GM19467 (cell line): ENCODE results near the gene KLF14.
"Not testable (repeated sequence)": the region's sequence is repeated elsewhere in the genome, so short reads cannot be mapped to it uniquely, and the experiment has no call there.

Experiments used
- ATAC-seq: cut with Tn5 transposase; IDR thresholded peaks from one replicate; pipeline ENCODE4 v1.9.1; 2021; ENCODE audit warnings: mild to moderate bottlenecking, moderate library complexity; ENCODE audit not compliant: unreplicated experiment

The KLF14 gene

DNA sequence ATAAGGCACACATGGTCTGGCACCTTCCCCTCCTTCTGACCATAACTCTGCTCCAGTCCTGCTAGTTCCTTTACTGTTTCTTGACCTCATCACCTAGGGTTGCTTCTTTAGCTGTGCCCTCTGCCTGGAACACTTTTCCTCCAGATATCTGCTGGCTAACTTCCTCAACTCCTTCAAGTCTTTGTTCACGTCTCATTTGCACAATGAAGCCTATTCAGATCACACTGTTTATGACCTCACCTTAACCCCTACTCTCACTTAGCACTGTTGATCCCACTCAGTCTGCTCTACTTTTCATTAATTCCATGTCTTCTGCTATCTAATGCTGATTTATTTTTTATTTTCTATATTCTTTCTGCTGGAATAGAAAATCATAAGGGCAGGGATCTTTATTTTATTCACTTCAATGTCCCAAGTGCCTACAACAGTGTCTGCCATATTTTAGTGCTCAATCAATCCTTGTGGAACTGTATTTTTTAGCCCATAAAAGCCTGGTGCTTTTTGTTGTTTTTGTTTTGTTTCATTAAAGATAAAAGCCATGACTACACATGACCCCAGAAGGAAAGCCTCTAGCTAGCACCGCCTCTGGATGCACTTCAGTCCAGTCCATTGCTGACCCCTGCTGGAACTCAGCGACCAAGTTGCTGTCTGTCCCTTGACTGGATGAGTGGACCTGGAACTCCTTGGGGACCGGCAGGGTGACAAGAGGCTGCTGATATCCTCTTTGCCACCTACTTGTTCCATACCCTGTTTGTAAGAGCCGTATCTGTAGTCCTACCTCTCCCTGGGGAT is 12.3 kb downstream of the KLF14 start:
- ATAC-seq, result no peak

DNA sequence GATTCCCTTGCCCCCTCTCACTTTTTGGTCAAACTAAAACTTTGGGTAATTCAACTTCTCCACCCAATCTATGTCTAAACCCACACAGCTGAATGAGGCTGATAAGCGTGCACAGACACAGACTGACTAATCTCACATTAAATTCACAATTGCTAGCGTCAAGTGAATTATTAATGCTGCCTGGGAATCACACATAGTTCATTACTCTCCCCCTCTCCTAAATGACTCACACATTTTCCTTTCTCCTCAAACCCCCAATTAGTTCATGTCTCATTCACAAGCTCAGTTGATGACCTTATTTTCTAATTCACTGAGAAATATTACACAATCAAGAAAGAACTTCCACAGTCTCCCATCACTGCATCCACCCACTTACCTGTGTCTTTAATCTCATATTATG is 14.5 kb downstream of the KLF14 start:
- no peak for ATAC-seq

DNA sequence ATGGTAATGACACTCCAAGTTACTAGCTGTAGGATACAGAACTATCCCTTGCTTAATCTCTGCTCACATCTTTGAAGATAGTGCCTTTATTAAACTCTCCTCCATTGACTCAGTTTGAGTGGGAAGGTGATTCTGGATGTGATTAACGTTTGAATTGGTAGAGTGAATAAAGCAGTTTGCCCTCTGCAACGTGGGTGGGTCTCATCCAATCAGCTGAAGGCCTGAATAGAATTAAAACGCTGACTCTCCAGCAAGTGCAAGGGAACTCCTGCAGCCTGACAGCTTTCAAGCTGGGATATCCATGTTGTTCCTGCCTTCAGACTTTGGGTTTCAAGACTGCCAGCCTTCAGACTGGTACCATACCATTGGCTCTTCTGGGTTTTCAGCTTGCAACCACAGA is 21.6 kb downstream of the KLF14 start:
- no peak for ATAC-seq

DNA sequence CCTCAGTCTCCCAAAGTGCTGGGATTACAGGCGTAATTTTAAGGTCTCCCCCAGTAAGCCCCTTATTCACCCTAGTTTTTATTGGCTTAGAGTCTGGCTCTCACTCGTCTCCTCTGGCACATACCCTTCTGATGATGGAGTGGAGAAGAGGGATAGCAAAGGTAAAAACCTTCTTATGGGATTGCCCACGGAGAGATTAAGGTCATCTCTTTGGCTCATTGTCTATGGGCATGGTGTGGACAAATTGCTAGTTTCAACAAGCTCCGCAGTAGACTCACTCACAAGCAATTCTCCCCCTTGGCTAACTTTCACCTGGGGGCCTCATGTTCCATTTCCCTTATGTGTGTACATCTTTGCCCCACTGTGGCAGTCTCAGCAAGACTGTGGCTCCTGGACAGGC is 25.2 kb downstream of the KLF14 start:
- no peak for ATAC-seq

DNA sequence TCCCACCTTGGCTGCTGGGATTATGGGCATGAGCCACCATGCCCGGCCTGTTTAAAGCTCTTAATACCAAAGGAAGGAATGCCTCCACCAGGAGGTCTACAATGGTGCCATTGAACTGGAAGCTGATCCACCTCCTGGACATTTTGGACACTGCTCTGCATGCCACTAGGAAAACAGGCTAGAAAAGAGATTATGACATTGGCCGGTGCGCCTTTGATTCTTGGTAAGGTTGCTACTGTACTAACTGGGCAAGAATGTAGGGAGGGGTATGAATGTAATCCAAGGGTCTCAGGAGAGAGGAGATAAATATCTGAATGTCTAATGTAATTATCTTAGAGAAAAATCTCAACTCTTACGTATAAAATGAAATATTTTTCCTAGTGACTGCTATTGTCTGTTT is 26.0 kb downstream of the KLF14 start:
- ATAC-seq, result no peak

DNA sequence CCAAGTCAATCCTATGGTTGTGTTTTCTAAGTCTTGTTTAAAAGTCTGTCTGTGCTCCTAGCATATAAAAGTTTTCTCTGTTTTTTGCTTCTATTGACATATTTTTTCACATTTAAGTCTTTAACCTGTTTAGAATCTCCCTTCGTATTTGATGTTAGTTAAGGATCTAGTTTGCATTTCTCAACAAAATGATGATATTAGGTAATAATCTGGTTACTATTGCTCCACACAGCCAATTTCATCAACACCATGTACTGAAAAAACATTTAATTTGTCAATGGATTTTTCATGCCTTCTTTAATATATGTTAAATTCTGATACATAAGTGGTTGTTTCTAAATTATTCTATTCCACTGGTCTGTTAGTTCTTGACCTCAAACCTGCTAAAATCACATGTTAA is 30.2 kb downstream of the KLF14 start:
- no peak for ATAC-seq

DNA sequence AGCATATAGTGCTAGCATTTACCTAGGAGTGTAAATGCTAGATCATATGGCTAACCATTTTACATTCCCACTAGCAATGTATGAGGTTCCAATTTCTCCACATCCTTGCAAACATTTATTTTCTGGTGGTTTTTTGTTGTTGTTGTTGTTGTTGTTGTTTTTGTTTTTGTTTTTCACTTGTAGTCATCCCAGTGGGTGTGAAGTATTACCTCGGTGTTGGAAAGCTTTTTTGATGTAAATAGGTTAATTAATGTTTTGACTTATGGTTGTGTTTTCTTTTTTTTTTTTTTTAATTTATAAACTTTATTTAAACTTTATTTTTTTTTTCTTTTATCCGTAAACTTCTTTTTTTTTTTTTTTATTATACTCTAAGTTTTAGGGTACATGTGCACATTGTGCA is 32.4 kb downstream of the KLF14 start:
- ATAC-seq, result no peak

DNA sequence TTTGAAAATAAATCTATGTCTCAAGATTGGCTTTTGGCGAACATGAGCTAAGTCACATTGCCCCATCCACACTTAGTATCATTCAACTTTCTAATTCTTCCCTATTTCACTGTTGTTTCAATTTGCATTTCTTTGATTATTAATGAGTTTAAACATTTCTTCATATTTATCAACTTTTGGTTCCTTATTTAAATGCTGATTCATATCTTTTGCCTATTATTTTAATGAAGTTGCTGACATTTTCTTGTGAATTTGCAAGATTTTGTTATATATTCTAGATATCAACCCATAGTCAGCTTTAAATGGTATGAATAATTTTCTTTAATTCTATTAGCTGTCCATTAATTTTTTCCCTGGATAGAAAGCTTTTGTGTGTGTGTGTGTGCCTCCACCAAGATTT is 33.2 kb downstream of the KLF14 start:
- no peak for ATAC-seq

DNA sequence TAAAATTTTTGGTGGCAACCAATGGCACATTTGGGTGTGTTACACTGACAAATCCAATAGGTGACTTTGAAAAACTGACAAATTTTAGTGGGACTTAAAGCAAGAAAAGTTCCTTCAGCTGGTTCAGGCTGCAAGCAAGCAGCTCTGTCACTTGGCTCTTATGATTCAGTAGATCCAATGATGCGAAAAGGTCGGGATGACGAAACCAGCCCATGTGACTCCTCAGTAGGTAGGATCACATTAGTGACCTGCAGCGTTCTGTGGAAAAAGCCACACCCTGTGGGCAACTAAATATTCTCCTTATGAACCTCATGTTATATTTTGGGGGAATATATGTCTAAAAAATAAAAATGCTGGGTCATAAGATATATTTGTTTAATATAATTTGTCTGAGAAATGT is 34.3 kb downstream of the KLF14 start:
- ATAC-seq, result no peak

DNA sequence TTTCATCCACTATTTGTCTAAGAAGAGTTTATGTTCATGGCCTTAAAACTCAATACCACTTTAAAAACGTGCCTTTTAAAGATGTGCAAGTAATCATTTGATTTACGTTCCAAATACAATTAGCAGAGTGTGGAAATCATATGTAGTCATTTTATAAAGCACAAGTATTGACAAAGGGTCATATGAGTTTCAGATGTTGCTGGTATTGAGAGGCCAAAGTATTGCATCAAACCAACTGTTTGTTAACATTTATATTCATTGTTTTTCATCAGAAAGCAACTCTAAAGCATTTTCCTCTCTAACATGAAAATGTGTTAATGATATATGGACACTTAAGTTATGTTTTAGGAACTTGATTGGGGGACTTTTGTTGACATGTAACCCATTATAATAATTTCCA is 36.2 kb downstream of the KLF14 start:
- no peak for ATAC-seq

DNA sequence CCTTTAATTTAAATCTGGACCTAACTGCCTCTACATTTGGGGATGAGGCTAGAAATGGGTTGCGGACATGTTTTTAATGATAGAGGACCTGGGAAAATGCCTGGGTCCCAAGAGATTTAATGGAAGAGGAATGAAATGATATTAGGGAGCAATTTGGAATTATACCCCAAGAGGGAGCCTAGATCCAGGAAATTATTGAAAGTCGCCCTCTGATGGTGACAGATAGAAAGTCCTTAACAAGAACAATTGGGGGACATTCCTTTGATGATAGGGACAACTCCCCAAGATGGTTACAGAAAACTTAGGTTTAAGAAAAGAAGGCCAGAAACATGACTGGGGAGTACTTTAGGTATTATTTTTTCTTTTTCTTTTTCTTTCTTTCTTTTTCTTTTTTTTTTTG is 38.2 kb downstream of the KLF14 start:
- no peak for ATAC-seq

DNA sequence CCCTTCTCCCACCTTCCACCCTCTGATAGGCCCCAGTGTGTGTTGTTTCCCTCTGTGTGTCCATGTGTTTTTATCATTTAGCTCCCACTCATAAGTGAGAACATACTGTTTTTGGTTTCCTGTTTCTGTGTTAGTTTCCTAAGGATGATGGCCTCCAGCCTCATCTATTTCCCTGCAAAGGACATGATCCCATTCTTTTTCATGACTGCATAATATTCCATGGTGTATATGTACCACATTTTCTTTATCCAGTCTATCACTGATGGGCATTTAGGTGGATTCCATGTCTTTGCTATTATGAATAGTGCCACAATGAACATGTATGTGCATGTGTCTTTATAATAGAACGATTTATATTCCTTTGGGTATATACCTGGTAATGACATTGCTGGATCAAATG is 41.6 kb downstream of the KLF14 start:
- not testable (repeated sequence) for ATAC-seq

DNA sequence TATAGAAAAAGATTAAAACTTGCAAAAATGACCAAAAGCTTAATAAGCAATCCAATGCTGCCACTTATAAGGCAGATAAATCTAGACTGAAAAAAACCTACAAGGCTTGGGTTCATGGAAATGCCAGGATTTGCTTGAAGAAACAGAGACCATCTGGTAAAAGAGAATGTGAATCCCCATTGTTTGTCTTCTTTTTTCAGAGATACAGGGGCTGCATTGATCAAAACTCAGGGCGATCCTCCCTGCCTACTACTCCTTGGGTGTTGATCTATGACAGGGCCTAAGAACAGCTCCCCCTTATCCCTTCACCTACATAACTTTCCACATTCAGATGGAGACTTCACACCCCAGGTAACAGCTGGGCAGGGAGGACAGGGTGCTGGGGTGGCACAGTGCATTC is 44.3 kb downstream of the KLF14 start:
- no peak for ATAC-seq

DNA sequence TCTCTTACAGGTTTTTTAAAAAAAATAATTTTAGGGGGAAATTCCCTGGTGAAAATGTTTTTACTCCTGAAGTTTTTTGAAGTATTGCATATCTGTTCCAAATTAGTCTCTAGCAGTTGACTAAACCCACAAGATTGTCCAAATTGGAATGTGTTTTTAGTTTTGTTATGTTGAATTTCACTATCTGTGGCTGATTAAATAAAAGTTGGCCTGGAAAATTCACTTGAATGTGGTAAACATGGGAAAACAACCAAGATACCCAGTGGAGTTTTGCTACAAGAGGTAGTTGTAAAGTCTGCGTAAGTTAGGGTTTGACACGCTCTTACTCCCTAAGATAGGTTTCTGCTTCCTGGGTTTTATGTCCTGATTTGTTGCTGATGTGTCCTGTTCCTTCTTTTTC is 51.0 kb downstream of the KLF14 start:
- ATAC-seq, result no peak
